Erythroblast (primary cell): ENCODE results near the gene TLR3.

Source experiments
- GATA1 ChIP-seq: IDR thresholded peaks from 2 replicates; pipeline ENCODE4 v1.6.1; 2011; ENCODE audit warnings: low read depth, mild to moderate bottlenecking, control low read depth, low read length, moderate library complexity
- POLR2A ChIP-seq: IDR thresholded peaks from 2 replicates; pipeline ENCODE4 v1.6.1; 2011; ENCODE audit warnings: mild to moderate bottlenecking, low read length

DNA sequence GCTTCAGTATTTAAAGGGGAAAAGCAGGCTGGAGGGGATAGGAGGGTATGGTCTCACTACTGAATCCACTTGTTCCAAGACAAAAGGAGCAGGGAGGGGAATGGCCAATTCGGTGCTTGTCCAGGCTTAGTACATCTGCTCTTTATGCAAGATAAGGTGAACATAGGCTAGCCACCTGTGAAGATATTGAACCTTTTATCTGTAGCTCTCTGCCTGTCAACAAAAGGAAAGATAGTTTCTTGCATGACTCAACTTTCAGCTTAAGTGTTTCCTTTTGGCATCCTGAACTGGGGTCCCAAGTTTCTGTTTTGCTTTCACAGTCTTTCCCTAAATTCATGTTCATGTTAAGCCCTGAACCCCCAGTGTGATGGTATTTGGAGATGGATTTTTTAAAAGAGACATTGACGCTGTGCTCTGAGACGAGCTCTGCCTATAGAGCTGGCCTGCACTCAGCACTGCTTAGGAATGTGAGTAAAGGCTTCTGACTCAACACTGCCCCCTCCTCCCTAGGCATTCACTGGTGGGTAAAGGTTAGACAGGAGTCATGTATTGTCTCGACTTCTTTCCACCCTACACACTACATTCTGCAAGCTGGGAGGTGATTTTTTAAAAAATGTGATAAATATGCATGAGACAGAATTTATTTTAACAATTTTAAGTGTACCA, 63.8 kb downstream of the TLR3 start:
- TF ChIP-seq POLR2A (no peak), GATA1 (no peak)
